Measurements from ENCODE around the gene METTL27.
"Not testable (repeated sequence)": the region's sequence is repeated elsewhere in the genome, so short reads cannot be mapped to it uniquely, and the experiment has no call there.

Gene METTL27

GRCh38 chr7:73839290-73839689 is 3.0 kb downstream of the METTL27 start:
- DNase-seq (ENCODE audit: low spot score), result no peak

GRCh38 chr7:73838642-73839041 is 3.7 kb downstream of the METTL27 start:
- DNase-seq (ENCODE audit: low spot score), result no peak

DNA sequence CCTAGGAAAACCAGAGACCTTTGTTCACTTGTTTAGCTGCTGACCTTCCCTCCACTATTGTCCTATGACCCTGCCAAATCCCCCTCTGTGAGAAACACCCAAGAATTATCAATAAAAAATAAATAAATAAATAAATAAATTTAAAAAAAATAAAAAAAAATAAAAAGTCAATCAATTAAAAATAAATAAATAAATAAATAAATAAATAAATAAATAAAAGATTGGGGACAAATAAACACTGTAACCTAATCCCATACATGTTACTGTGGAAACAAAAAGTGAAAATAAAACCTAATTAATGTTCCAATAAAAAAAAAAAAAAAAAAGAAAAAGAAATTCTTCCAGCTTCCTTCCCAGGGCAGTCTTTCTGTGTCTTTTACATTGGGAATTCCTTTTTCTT is 5.1 kb downstream of the METTL27 start:
- DNase-seq (ENCODE audit: low spot score), result not testable (repeated sequence)

DNA sequence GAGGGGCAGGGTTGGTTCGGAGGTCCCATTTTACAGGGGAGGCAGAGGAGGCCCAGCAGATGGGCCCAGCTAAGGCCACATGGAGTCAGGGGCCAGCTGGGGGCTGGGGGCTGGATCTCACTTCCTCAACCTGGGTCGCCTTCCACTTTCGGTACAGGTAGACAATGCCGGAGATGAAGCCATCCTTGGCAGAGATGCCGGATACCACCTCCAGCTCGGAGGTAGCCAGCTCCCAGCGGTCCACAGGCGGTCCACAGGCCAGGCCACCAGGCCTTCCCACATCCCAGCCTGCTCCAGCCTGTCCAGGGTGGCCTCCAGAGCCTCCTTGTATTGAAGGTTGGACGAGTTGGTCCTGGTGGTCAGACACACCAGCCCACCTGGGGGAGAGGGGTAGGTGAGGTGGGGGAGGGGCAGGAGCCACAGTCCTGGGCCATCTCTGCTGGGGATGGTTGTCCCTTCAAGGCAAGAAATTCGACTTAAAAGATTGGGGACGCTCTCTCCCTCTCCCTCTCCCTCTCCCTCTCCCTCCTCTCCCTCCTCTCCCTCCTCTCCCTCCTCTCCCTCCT is 7.6 kb downstream of the METTL27 start:
- DNase-seq (ENCODE audit: low spot score), result no peak

DNA sequence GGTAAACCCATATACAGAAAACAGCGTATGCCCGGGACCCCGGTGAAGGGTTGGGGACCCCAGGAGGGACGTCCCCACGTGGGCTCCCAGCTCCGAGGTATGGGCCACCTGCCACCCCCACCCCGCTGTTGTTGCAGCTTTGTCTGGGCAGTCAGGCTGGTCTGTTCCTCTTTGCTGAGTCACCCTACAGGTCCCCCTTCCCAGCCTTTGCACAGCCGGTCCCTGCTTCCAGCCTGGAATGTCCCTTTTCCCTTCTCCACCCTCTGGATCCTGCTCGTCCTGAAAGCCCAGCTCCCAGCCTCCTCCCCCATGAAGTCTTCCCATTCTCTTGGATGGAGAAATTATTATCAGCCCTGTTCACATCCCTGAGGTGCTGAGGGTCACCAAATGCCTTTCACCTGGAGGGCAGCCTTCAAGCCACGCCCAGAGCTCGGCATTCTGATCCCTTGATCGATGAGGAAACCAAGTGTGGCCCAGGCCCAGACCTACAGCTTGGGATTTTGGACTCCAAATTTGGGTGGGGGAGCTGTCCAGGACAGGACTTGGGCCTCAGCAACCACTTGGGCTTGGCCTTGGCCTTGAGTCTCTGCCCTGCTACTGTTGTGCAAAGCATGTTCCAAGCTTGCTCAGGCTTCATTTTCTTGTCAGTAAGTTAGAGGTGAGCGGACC is 8.9 kb downstream of the METTL27 start:
- DNase-seq (ENCODE audit: low spot score), result no peak

- no peak for DNase-seq (ENCODE audit: low spot score)
These were observed 9.5 kb downstream of the METTL27 start for GRCh38 chr7:73832806-73833205.

GRCh38 chr7:73831834-73832651 is 10.3 kb downstream of the METTL27 start:
- DNase-seq (ENCODE audit: low spot score), result peak; percentile 66

- peak; percentile 58 for DNase-seq (ENCODE audit: low spot score)
These were observed 10.8 kb downstream of the METTL27 start for GRCh38 chr7:73831584-73831833.

- DNase-seq (ENCODE audit: low spot score), result peak; percentile 77
These were observed 11.4 kb downstream of the METTL27 start, which contains the start of gene CLDN4 for GRCh38 chr7:73830681-73831583. Gene CLDN4, plus strand, starts transcription at chr7:73830996. Its CDS starts 206 bp downstream, at chr7:73831202.

DNA sequence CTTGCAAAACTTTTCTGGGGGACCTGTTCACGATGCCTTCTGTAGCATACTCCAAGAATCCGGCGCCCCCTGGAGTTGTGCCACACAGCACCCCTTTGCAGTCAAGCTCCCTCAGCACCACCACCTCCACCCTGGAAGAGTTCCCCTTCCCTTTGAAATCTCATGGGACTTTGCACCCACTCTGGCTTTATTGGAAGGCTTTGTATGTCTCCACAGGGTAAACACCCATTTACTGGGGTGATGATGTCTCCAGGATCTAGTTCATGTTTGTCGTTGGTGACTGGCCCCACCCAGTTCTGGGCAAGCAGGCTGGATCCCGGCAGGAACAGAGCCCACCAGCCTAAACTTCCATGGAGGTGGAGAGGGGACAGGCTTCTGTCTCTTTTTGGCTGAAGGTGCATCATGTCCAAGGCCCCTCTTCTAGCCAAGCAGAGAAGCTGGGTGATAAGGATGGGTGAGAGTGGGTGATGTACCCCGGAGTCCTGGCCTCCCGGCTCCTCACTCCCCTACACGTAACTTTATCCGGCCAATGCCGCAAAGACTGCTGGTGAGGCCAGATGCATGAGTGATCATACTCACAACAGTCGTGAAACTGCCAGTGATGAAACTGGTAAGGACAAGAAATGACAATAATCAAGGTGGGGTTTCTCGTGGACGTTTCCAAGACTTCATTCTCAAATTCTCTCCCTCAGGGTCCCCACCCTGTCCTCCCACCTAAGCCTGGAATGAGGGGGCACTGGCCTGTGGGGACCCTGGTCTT is 12.2 kb downstream of the METTL27 start:
- no peak for DNase-seq (ENCODE audit: low spot score)

GRCh38 chr7:73829505-73829904 is 12.8 kb downstream of the METTL27 start:
- DNase-seq (ENCODE audit: low spot score), result no peak

- DNase-seq (ENCODE audit: low spot score), result no peak
These were observed 13.3 kb downstream of the METTL27 start for GRCh38 chr7:73828972-73829371.

DNA sequence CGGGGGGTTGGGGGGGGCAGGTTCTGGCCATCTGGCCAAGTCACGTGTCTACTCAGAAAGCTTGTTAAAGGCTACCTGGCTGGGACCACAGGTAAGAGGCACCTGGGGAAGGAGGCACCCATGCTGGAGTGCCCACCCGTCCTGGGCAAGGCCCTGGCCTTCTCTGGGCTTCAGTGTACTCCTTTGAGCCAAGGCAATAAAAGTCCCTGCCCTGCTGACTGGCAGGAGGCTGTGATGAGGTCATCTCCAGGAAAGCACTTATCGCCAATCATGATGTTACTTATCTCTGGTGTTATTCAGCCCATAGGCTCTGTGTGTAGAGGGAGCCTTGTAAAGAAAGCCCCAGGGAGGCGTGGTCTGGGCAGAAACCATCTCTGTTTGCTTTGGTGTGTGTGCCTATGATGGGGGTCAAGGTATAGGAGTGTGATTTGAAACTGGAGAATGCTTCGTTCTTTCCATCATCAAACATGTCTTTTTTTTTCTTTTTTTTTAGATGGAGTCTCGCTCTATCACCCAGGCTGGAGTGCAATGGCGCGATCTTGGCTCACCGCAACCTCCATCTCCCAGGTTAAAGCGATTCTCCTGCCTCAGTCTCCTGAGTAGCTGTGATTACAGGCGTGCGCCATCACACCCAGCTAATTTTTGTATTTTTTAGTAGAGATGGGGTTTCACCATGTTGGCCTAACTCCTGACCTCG is 14.1 kb downstream of the METTL27 start:
- no peak for DNase-seq (ENCODE audit: low spot score)

- DNase-seq (ENCODE audit: low spot score), result no peak
These were observed 14.7 kb downstream of the METTL27 start for GRCh38 chr7:73827567-73828106.

- DNase-seq (ENCODE audit: low spot score), result no peak
These were observed 17.3 kb downstream of the METTL27 start for GRCh38 chr7:73824986-73825385.

DNA sequence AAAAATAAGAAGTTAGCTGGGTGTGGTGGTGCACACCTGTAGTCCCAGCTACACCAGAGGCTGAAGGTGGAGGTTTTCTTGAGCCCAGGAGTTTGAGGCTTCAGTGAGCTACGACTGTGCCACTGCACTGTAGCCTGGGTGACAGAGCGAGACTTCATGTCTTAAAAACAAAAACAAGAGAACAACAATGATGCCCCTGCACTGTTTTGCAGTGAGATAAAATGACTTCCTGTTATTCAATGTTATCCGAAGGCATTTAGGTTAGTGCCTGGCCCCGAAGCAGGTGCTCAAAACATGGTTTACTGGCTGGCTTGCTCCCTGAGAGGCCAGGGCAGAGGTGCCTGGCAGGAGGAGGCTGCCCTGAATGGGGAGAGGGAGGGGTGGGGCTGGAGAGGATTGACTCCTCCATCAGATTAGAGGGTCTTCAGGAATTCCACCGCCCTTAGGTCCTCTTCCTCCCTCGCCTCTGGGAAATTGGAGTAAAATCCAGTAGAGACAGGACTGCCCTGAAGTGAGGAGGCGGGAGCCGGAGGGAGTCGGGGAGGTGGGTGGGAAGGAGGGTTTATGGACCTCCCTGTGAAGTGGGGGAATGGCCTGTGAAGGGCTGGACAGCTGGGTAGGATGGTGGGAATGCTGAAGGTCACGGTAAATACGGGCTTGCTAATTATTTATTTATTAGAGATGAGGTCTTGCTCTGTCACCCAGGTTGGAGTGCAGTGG is 18.3 kb downstream of the METTL27 start:
- DNase-seq (ENCODE audit: low spot score), result no peak

GRCh38 chr7:73823257-73823656 is 19.1 kb downstream of the METTL27 start:
- DNase-seq (ENCODE audit: low spot score), result no peak

GRCh38 chr7:73822319-73823173 is 19.8 kb downstream of the METTL27 start:
- DNase-seq (ENCODE audit: low spot score), result no peak

All from ecto neural progenitor cell (in vitro differentiated cells).